SK-N-SH treated with all-trans-retinoic acid at 6 μM for 48 hours (cell line): ENCODE results near the gene LPP.

Experiments used
- GLIS3 ChIP-seq: fragments of 250-450 bp; sonication (Bioruptor Pico); IDR thresholded peaks from 2 replicates; pipeline ENCODE4 v1.5.0; 2020; ENCODE audit warnings: mild to moderate bottlenecking, moderate library complexity
- POU6F1 ChIP-seq: fragments of 250-450 bp; sonication (Bioruptor Pico); IDR thresholded peaks from 2 replicates; pipeline ENCODE4 v1.8.0; 2021; ENCODE audit warnings: low read depth, mild to moderate bottlenecking, moderate library complexity, borderline replicate concordance
- TCF4 ChIP-seq: fragments of 250-450 bp; sonication (Bioruptor Pico); IDR thresholded peaks from 2 replicates; pipeline ENCODE4 v1.8.0; 2021; ENCODE audit warnings: mild to moderate bottlenecking, moderate library complexity, borderline replicate concordance

The LPP gene

GRCh38 chr3:188939814-188940572, 786.0 kb downstream of the LPP start (continued):
- no peak for TF ChIP-seq POU6F1
- no peak for TF ChIP-seq TCF4 (CRISPR knock-in tag)
- no peak for TF ChIP-seq GLIS3
